ENCODE results near the gene PRR19.
"Not testable (repeated sequence)": the region's sequence is repeated elsewhere in the genome, so short reads cannot be mapped to it uniquely, and the experiment has no call there.

Gene PRR19

DNA sequence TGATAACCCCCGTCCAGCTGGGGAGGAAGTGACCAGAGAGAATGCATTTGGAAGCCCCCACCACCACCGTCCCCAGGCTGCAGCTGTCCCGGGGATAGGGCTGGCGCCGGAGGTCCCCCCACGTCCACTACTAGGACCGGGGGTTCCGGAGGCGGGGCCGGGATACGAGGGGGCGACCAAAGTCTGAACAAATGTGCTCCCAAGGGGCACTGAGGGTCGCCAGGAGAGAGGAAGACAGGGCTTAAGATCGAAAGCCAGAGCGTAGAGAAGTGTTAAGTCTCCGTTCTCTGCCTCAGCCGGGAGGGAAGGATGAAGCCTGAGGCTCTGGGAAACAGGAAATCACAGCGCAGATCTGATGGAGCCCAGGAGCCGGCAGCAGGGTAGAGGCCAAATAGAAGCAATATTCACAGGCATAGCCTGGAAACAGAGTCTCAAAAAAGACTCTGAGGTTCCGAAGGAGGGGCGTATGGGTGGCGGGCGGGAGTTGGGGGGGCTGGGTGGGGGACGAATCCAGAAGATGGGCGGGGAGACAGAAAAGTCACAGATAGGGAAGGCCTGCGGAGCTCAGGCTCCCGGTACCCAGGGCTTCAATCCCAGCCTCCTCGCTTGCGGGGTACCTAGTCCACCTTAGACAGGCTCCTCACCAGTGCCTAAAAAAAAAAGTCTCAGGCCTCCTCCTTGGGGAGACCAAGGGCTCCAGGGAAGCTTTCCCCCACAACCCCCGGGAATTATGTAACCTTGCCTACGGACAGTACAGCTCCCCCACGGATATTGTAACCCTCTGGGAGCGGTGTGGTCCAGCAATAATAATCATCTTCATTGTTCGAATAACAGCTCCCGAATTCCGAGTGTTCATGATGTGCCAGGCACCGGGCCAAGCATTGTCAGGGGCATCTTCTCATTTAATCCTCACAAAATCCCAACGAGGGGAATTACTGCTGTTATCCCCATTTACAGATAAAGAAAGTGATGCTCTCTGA, 45.9 kb upstream of the PRR19 start:
- ATAC-seq: peak; percentile 61
- TF ChIP-seq PATZ1 (CRISPR knock-in tag; IDR thresholded peaks at IDR 0.05; ENCODE audit: borderline replicate concordance): peak; percentile 41; the same call in 1 of the 2 replicates
- no peak for TF ChIP-seq CSDC2 (CRISPR knock-in tag; IDR thresholded peaks at IDR 0.05)

- ATAC-seq: not testable (repeated sequence)
Observed at GRCh38 chr19:42257842-42258241, 44.1 kb upstream of the PRR19 start.

GRCh38 chr19:42261763-42262162, 40.2 kb upstream of the PRR19 start:
- peak; percentile 25; the same call in 2 of the 3 replicates for ATAC-seq
- TF ChIP-seq ZC3H10 (CRISPR knock-in tag; IDR thresholded peaks at IDR 0.05) (no peak), ISL1 (CRISPR knock-in tag; IDR thresholded peaks at IDR 0.05) (no peak), RARB (CRISPR knock-in tag; IDR thresholded peaks at IDR 0.05) (no peak), ARNTL (CRISPR knock-in tag; IDR thresholded peaks at IDR 0.05; ENCODE audit: borderline replicate concordance, low read depth) (no peak), CSRNP3 (CRISPR knock-in tag; IDR thresholded peaks at IDR 0.05) (no peak), CSDC2 (CRISPR knock-in tag; IDR thresholded peaks at IDR 0.05) (no peak), ESRRG (CRISPR knock-in tag; IDR thresholded peaks at IDR 0.05) (no peak), BACH2 (CRISPR knock-in tag; IDR thresholded peaks at IDR 0.05; ENCODE audit: borderline replicate concordance) (no peak), CREB5 (CRISPR knock-in tag; IDR thresholded peaks at IDR 0.05; ENCODE audit: low read depth) (no peak)

- not testable (repeated sequence) for ATAC-seq
Observed at GRCh38 chr19:42266105-42266504, 35.8 kb upstream of the PRR19 start.

GRCh38 chr19:42266928-42267603, 34.9 kb upstream of the PRR19 start:
- not testable (repeated sequence) for ATAC-seq

GRCh38 chr19:42267644-42268141, 34.2 kb upstream of the PRR19 start:
- TF ChIP-seq CREB5 (CRISPR knock-in tag; IDR thresholded peaks at IDR 0.05; ENCODE audit: low read depth): no peak
- no peak; the same call in 1 of the 2 replicates for TF ChIP-seq ZFP3 (CRISPR knock-in tag; IDR thresholded peaks at IDR 0.05)
- TF ChIP-seq TCF4 (CRISPR knock-in tag; IDR thresholded peaks at IDR 0.05; ENCODE audit: borderline replicate concordance): no peak
- no peak for TF ChIP-seq OSR1 (CRISPR knock-in tag; IDR thresholded peaks at IDR 0.05)
- TF ChIP-seq, protein P1, sequence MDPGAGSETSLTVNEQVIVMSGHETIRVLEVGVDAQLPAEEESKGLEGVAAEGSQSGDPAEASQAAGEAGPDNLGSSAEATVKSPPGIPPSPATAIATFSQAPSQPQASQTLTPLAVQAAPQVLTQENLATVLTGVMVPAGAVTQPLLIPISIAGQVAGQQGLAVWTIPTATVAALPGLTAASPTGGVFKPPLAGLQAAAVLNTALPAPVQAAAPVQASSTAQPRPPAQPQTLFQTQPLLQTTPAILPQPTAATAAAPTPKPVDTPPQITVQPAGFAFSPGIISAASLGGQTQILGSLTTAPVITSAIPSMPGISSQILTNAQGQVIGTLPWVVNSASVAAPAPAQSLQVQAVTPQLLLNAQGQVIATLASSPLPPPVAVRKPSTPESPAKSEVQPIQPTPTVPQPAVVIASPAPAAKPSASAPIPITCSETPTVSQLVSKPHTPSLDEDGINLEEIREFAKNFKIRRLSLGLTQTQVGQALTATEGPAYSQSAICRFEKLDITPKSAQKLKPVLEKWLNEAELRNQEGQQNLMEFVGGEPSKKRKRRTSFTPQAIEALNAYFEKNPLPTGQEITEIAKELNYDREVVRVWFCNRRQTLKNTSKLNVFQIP (CRISPR knock-in tag; IDR thresholded peaks at IDR 0.05; ENCODE audit: borderline replicate concordance, low read depth): no peak
- no peak for TF ChIP-seq PPARA (CRISPR knock-in tag; IDR thresholded peaks at IDR 0.05; ENCODE audit: borderline replicate concordance)
- TF ChIP-seq ZNF8 (CRISPR knock-in tag; IDR thresholded peaks at IDR 0.05): no peak
- no peak for TF ChIP-seq ZNF565 (CRISPR knock-in tag; conservative IDR thresholded peaks at IDR 0.05; ENCODE audit: low read depth)
- no peak for TF ChIP-seq ESRRG (CRISPR knock-in tag; IDR thresholded peaks at IDR 0.05)
- no peak for TF ChIP-seq RARB (CRISPR knock-in tag; IDR thresholded peaks at IDR 0.05)
- no peak for TF ChIP-seq ZC3H10 (CRISPR knock-in tag; IDR thresholded peaks at IDR 0.05)
- no peak for ATAC-seq

All from SK-N-SH treated with all-trans-retinoic acid at 6 μM for 48 hours (cell line).